ENCODE measurements around the gene BLVRB.
"Not testable (repeated sequence)": the region's sequence is repeated elsewhere in the genome, so short reads cannot be mapped to it uniquely, and the experiment has no call there.

BLVRB gene

DNA sequence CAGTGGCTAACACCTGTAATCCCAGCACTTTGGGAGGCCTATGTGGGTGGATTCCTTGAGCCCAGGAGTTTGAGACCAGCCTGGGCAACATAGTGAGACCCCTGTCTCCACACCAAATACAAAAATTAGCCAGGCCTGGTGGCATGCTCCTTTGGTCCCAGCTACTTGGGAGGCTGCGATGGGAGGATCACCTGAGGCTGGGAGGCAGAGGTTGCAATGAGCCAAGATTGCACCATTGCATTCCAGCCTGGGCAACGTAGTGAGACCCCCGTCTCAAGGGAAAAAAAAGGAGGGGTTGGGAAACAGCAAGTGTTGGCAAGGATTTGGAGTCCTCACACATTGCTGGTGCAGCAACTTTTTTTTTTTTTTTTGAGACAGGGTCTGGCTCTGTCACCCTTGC is 20.5 kb upstream of the BLVRB start:
- DNase-seq (ENCODE audit: low read depth in 2 of 2): no peak

DNA sequence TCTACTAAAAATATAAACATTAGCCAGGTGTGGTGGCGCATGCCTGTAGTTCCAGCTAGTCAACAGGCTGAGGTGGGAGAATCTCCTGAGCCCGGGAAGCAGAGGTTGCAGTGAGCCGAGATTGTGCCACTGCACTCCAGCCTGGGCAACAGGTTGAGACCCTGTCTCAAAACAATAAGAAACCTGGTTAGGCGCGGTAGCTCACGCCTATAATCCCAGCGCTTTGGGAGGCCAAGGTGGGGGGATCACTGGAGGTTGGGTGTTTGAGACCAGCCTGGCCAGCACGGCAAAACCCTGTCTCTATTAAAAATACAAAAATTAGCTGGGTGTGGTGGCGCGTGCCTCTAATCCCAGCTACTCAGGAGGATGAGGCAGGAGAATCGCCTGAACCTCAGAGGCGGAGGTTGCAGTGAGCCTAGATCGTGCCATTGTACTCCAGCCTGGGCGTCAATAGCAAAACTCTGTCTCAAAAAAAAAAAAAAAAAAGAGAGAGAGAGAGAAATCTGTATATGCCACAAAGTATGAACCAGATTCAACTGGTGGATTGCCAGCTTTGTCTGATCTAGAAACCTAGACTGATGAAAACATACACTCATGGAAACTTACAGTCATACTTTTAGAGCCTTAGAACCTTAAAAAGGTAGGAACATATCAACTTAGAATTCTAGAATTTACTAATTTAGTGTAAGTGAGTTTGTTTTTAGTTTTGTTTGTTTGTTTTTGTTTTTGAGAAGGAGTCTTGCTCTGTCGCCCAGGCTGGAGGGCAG is 10.5 kb upstream of the BLVRB start:
- DNase-seq (ENCODE audit: low read depth in 2 of 2): not testable (repeated sequence)

DNA sequence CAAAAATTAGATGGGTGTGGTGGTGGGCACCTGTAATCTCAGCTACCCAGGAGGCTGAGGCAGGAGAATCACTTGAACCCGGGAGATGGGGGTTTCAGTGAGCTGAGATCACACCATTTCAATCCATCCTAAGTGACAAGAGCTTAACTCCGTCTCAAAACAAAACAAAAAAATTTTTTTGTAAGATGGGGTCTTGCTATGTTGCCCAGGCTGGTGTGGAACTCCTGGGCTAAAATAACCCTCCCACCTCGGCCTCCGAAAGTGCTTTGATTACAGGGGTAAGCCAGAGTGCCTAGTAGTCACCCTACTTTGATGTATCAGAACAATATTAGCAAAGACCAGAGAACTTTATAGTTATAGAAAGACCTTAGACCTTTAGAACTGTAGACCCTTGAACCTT is 9.2 kb upstream of the BLVRB start:
- no peak for DNase-seq (ENCODE audit: low read depth in 2 of 2)

DNA sequence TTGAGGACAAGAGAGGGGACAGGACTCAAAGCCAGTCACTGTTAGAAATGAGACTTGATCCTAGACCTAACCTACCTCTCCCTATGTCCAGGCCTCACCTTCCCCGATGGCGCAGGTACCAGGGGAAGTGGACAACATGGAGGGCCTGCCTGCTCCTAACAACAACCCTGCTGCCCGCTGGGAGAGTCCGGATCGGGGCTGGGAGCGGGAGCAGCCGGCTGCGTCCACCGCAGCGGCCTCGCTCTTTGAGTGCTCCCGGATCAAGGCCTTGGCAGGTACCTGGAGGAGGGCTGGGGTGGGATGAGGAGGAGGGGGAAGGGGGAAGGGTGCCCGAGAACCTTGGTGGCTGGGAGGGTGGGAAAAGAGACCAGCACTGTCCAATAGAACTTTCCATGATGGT is 7.0 kb upstream of the BLVRB start:
- DNase-seq (ENCODE audit: low read depth in 2 of 2): no peak

DNA sequence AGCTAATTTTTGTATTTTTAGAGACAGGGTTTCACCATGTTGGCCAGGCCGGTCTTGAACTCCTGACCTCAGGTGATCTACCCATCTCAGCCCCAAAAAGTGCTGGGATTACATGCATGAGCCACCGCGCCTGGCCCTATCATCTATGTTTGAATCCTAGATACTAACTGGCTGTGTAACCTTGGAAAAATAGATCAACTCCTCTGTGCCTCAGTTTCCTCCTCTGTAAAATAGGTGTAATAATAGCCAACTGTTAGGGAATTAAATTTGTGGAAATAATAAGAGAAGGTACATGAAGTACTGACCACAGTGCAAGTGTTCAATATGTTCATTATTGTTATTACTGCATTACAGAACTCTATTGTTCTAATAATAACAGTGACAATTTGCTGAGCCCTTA is 5.6 kb upstream of the BLVRB start:
- DNase-seq (ENCODE audit: low read depth in 2 of 2): no peak

DNA sequence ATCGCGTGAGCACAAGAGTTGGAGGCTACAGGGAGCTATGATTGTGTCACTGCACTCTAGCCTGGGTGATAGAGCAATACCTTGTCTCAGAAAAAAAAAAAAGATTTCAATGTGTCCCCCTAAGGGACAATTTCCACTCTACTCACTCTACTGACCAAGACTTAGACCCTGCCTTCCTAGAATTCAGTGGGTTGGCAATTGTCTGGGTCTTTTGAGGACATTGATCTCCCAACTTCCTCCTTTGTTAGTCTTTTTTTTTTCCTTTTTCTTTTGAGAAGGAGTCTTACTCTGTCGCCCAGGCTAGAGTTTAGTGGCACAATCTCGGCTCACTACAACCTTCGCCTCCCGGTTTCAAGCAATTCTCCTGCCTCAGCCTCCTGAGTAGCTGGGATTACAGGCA is 3.5 kb upstream of the BLVRB start:
- DNase-seq (ENCODE audit: low read depth in 2 of 2): no peak

DNA sequence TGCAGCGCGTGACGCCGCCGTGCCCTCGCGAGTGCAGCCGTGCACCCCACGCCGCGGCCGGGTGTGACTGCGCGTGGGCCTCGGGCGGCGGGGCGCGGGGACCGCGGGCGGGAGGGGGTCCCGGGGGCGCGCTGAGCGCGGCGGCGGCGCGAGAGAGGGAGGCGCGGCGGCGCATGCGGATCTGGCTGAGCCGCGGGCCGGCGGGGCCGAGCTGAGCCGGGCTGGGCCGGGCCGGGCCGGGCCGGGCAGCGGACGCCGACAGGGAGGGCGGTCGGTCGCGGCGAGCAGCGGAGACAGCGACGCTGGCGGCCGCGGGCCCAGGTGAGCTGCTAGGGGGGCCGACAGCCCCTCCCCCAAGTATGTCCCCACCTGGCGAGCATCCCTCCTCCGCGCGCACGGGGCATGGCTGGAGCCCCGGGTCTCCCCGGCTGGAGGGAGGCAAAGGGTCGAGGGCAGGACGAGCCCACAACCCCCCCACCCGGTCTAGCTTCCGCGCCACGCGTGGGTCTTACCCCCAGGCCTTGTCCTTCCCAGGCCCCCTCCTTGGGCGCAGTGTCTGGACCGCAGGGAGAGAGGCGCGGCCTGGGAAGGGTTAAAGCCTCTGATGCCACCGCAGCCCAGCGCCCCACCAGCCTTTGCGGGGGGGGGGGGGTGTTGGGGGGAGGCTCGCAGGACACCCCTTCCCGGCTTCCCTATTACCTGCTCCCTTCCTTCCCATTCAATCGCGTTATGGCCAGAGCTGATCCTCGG is 1.6 kb upstream of the BLVRB start, which contains the start of gene SPTBN4:
SPTBN4 (plus strand) TSS at position 17 of the 750 bp plus-strand sequence. CDS start 5,621 bp downstream, outside the sequence.
- no peak for DNase-seq (ENCODE audit: low read depth in 2 of 2)

DNA sequence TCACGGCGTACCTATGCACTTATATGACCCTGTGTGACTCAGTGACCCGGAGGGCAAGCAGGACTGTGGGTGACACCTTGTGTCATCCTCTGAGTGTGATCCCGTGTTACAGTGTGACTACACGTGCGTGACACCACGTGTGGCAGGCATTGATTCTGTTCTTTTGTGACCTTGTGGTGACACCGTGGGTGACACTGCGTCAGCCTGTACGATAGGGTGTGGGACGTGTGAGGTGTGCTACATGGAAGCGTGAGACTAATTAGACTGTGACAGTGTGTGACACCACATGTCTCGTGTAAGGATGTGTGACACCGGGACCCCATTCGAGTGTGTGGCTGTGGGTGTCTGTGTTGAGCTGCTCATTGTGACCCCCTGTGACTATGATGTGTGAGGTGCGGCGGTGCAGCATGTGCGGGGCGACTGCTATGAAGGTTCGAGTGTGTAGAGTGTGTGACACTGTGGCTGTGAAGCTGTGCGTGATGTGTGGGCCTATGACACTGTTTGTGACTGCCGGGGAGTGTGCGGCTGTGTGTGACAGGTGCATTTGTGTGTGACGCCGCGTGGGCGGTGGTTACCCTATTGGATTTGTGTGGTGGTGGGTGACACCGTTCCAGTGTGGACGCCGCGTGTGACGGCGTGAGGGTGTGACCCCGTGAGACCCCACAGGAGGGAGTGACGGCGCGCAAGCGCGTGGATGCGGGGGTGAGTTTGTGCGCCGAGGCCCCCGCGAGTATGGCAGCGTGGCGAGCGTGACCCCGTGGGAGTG is 857 bp upstream of the BLVRB start:
- peak; percentile 65 to 80 for DNase-seq (ENCODE audit: low read depth in 2 of 2)

DNA sequence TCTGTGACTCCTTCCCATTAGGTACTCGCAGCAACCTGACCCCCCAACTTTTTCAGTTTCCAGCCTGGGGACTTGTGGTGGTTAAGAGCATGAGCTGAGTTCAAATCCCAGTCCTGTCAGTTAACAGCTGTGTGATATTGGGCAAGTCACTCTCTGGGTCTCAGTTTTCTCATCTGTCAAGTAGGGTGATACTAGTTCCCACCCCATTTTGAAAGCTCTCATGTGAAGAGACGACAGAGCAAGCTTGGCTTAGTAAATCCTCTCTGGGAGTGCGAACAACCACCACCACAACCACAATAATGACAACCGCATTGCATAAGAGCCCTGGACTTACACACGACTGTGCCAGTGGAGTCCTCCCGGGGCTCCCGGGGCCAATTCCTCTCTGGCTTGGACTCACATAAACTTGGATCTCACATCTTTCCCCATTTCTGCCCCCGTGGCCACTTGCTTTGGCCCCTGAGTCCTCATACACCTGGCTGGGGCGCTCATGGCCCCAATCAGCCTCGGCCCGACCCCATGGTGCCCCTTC is 454 bp downstream of the BLVRB start:
- no peak for DNase-seq (ENCODE audit: low read depth in 2 of 2)

DNA sequence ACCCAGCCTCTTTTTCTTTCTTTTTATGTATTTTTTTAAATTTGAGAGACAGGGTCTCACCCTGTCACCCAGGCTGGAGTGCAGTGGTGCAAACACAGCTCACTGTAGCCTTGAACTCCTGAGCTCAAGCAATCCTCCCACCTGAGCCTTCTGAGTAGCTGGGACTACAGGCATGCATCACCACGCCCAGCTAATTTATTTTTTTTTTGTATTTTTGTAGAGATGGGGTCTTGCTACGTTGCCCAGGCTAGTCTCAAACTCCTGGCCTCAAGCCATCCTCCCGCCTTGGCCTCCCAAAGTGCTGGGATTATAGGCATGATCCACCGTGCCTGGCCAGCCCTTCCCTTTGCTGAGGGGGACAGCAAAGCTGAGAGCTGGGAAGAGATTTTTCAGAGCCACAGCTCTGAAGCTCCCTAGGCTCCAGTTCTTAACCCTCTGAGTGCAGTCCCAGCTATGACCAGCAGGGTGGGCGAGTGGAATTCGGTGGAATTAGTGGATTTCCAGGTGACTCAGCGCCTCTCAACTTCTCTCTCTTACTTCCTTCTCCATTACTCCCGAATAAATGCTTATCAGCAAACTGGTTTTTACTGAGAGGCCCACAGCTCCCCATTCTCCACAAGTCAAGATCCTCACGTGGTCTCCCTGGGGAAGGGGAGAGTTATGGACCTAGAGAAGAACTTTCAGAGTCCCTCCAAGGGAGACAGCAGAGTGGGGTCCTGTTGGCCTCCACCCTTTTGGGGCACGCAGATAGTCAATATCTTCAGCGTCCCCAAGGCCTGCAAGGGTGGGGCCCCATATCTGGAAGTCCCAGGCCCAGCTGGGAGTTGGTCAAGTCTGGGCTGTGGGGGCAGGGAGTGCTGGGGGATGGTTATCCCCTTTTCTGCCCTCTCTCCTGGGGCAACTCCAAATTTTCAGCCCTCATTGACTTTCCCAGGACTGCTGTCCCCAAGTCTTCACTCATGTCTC is 1.2 kb downstream of the BLVRB start:
- peak; percentile 51 to 54 for DNase-seq (ENCODE audit: low read depth in 2 of 2)

DNA sequence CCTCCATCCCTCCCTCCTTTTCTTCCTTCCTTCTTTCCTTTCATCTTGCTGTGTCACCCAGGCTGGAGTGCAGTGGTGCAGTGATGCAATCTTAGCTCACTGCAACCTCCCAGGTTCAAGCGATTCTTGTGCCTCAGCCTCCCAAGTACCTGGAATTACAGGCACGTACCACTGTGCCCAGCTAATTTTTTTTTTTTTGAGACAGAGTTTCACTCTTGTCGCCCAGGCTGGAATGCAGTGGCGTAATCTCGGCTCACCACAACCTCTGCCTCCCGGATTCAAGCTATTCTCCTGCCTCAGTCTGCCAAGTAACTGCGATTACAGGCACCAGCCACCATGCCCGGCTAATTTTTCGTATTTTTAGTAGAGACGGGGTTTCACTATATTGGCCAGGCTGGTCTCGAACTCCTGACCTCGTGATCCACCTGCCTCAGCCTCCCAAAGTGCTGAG is 1.9 kb downstream of the BLVRB start:
- not testable (repeated sequence) for DNase-seq (ENCODE audit: low read depth in 2 of 2)

DNA sequence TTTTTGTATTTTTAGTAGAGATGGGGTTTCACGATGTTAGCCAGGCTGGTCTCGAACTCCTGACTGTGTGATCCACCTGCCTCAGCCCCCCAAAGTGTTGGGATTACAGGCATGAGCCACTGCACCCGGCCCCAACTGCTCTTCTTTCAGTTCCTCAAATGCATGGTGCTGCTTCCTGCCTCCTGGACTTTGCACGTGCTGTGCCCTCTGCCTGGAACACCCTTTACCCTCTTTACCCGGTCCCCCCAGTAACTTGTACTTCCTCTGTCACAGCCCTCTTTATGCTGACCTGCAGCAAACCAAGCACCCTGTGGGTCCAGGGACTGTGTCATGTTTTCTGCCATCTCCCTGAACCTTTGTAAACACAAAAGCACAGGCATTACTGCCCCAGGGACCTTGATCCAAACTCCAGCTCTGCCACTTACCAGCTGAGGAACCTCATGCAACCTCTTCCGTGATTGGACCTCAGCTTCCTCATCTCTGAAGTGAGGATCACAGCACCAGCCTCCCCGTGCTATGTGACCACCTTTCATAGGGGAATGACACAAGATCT is 3.8 kb downstream of the BLVRB start:
- no peak for DNase-seq (ENCODE audit: low read depth in 2 of 2)

DNA sequence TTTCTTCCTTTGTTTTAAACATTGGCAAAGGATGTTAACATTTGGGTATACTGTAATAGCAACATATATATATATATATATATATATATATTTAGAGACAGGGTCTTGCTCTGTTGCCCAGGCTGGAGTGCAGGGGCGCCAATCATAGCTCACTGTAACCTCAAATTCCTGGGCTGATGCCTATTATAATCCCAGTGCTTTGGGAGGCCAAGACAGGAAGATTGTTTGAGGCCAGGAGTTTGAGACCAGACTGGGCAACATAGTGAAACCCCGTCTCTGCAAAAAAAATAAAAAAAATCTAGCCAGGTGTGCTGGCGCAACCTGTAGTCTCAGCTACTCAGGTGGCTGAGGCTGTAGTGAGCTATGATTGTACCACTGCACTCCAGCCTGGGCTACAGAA is 5.4 kb downstream of the BLVRB start:
- no peak for DNase-seq (ENCODE audit: low read depth in 2 of 2)

DNA sequence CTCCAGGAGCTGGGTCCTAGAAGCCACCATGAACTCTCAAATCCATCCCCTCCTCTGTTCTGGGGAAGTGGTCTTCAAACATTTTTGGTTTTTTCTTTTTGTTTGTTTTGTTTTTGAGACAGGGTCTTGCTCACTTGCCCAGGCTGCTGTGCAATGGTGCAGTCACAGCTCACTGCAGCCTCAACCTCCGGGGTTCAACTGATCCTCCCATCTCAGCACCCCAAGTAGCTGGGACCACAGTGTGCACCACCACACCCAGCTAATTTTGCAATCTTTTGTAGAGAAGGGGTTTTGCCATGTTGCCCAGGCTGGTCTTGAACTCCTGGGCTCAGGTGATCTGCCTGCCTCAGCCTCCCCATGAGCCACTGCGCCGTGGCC is 7.0 kb downstream of the BLVRB start:
- no peak for DNase-seq (ENCODE audit: low read depth in 2 of 2)

DNA sequence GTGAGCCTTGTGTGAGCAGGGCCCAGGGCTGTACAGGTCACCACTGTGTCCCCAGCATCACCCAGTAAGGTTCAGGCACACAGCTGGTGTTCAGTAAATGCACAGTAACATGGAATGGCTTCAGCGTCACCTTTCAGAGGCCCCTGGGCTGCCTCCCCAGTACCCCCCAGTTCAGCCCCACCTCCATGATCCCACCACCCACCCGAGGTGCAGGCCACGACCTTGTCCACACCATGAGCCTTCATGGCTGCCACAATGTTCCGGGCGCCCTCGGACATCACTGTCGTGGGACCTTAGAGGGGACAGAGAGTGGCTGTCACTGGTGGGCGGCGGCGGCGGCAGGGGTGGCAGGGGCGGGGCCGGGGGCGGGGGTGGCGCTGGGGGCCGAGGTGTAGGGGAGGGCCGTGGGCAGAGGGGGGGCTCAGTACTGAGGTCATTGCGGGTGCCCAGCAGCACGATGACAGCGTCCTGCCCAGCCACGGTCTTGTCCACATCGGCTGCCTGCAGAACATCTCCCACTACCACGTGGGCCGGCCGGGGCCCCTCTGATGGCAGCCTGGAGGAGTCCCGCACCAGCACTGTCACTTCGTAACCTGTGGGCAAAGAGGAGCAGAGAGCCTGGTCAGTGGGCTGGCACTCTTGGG is 7.5 kb downstream of the BLVRB start:
- no peak for DNase-seq (ENCODE audit: low read depth in 2 of 2)

DNA sequence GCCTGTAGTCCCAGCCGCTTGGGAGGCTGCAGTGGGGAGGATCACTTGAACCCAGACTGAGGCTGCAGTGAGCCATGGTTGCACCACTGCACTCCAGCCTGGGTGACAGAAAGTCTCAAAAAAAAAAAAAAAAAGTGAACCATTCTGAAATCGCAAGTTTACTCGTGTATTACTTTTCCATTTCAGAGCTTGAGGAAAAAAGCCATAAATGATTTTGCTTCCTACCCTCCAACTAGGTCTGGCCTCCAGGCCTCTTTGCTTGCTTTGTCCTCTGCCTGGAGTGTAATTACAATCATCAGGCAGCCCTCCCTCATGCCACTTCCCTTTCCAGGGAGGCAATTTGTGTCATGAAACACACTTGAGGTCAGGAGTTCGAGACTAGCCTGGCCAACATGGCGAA is 8.5 kb downstream of the BLVRB start:
- DNase-seq (ENCODE audit: low read depth in 2 of 2): no peak

DNA sequence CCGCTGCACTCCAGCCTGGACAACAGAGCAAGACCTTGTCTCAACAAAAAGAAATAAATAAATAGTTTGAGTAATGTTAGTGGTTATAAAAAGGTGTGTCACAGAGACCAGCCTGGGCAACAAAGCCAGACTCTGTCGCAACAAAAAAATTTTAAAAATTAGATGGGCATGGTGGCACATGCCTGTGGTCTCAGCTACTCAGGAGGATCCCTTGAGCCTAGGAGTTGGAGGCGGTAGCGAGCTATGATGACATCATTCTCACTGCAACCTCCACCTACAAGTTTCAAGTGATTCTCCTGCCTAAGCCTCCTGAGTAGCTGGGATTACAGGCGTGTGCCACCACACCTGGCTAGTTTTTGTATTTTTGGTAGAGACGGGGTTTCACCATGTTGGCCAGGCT is 11.6 kb downstream of the BLVRB start:
- DNase-seq (ENCODE audit: low read depth in 2 of 2): not testable (repeated sequence)

DNA sequence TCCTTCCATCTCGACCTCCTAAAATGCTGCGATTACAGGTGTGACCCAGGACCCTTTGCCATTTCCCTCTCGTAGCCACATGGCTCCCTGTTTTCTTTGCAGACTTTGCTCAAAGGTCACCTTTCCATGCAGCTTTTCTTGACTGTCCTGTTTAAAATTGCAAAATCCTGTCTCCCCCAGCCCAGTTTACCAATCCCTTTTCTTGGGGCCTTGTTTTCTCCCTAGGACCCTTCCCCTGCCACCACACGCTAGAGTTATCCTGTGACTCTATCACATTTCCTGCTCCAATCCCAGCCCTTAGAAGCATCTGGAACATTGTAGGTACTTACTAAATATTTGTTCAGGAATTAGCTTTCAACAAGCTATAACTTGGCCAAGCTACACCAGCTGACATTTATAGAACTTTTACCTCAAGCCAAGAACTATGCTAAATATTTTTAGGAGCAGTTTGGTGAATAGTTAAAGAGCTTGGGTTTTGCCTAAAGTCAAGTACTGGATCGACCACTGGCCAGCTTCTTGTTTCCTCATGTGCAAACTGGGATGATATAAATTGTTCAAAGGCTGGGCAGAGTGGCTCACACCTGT is 12.3 kb downstream of the BLVRB start:
- DNase-seq (ENCODE audit: low read depth in 2 of 2): no peak

DNA sequence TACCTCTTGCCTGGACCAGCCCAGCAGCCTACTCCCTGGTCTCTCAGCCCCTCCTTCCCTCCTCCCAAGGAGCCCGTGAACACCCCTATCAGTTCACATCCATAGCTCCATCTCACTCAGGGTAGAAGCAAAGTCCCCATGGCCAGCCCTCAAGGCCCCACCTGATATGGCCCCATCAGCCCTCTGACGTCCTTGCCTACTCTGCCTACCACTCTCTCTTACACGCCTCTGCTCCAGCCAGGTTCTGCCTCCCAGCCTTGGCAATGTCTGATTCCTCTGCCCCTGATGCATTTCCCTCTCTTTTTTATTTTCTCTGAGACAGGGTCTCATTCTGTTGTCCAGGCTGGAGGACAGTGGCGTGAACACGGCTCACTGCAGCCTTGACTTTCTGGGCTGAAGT is 13.5 kb downstream of the BLVRB start:
- no peak for DNase-seq (ENCODE audit: low read depth in 2 of 2)

DNA sequence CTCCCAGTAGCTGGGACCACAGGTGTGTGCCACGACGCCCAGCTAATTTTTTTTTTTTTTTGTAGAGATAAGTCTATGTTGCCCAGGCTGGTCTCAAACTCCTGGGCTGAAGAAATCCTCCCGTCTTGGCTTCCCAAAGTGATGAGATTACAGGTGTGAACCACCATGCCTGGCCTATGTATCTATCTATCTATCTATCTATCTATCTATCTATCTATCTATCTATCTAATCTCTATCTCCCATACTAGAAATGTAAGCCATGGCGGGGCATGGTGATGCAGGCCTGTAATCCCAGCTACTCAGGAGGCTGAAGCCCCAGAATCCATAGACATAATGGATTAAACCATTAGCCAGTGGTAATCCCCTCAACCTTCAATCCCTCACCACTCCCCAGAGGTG is 14.9 kb downstream of the BLVRB start:
- DNase-seq (ENCODE audit: low read depth in 2 of 2): no peak
